Kidney (tissue), 14 donors: Measurements from ENCODE around the gene CNGA3. TPM values are rescaled to one million over a fixed set of nuclear protein-coding genes. Genes with fewer than 3 reads are reported as not detected.

Experiments used
- DNase-seq, 5 donors: peaks; one replicate each; pipeline ENCODE4 v3.0.0-alpha.2; 2013 to 2020
- FAIRE-seq: peaks from 2 replicates; lab custom pipeline; 2012; peaks lifted over from hg19 to GRCh38; lab: Jason Lieb, UNC
- H3K27ac ChIP-seq, 2 donors: one replicate each; pipeline ENCODE4 v1.7.0; 2013; ENCODE audit warnings: low read depth in 2 of 2, low read length in 2 of 2, inconsistent platforms in 1 of 2
- H3K27me3 ChIP-seq: one replicate; pipeline ENCODE4 v1.7.1; 2013; ENCODE audit warnings: low read length, inconsistent platforms; ENCODE audit not compliant: control insufficient read depth, insufficient read depth
- H3K36me3 ChIP-seq, 3 donors: one replicate each; pipeline versions ENCODE4 v1.7.0 to v1.7.1; 2013; ENCODE audit warnings: low read length in 3 of 3, control low read depth in 1 of 3, inconsistent platforms in 1 of 3; ENCODE audit not compliant: insufficient read depth in 3 of 3, control insufficient read depth in 2 of 3
- H3K4me1 ChIP-seq, 3 donors: one replicate each; pipeline versions ENCODE4 v1.7.0 to v1.7.1; 2013; ENCODE audit warnings: low read length in 3 of 3, inconsistent platforms in 1 of 3, low read depth in 1 of 3; ENCODE audit not compliant: control insufficient read depth in 2 of 3, insufficient read depth in 2 of 3
- H3K4me3 ChIP-seq, 3 donors: one replicate each; pipeline versions ENCODE4 v1.7.0 to v1.8.1; 2013; ENCODE audit warnings: low read length in 3 of 3, control low read depth in 1 of 3, inconsistent platforms in 1 of 3
- H3K9ac ChIP-seq, 3 donors: one replicate each; pipeline versions ENCODE4 v1.7.0 to v1.7.1; 2013; ENCODE audit warnings: low read length in 3 of 3, control low read depth in 1 of 3, inconsistent platforms in 1 of 3
- H3K9me3 ChIP-seq, 3 donors: one replicate each; pipeline versions ENCODE4 v1.7.0 to v1.7.1; 2013; ENCODE audit warnings: low read length in 3 of 3, control low read depth in 1 of 3, inconsistent platforms in 1 of 3; ENCODE audit not compliant: control insufficient read depth in 2 of 3, insufficient read depth in 1 of 3
- CTCF ChIP-seq: IDR thresholded peaks from 3 replicates; pipeline ENCODE4 v1.5.1; 2012; ENCODE audit warnings: mild to moderate bottlenecking, moderate library complexity, borderline replicate concordance; ENCODE audit not compliant: insufficient read depth; ENCODE audit errors: extremely low read depth
- intact Hi-C: fragments of 100-400 bp; cut with DNase I; formaldehyde crosslinking; loops from one replicate; pipeline ENCODE4 v1.11.1; 2022
- polyA plus RNA-seq: library from polyadenylated mRNA; stranded (reverse); fragments of 350-450 nt; fragmentation: Illumina TruSeq; extraction: RNeasy Lipid Tissue Mini Kit (QIAGEN cat#74804); gene quantifications from one replicate; pipeline ENCODE4 v1.2.3, GENCODE V29; 2014; ENCODE audit warnings: low read depth, low replicate concordance; ENCODE audit not compliant: insufficient read depth
- total RNA-seq: library from RNA; stranded (reverse); fragmentation: NEBNext Ultra II Directional; extraction: Animal tissue kit (Norgen Biotek cat#: 25700); gene quantifications from one replicate; pipeline ENCODE4 v1.2.1, GENCODE V29; 2021
- donor health status: control.
- donor health status: control.
- donor health status: control.
- donor health status: control.
- donor health status: control.
- donor health status: DM: yes; HTN: yes; CAD: no.
- donor health status: Normal renal cell carcinoma (clear cell type).

CNGA3 gene
- total and polyA plus RNA-seq, 2 donors from 2014 or later = not detected

GRCh38 chr2:98416383-98417159 lies 70.3 kb downstream of the CNGA3 start:
- DNase-seq (no peak), FAIRE-seq (no peak)
- peaks cover 0 to 5% (median 0%) of the 10 kb centered on the region in 3 donors for H3K9me3 ChIP-seq
- no peak overlapping the region for H3K9ac ChIP-seq
- intact Hi-C loops = loop anchor here (10.0 kb wide), 1 partner anchor 98 kb away; no protein-coding TSS in a partner anchor
- H3K36me3 ChIP-seq = no peaks in the 10 kb centered on the region
- TF ChIP-seq CTCF = no peak
- no peak overlapping the region for H3K4me3 ChIP-seq
- no peak overlapping the region for H3K27ac ChIP-seq
- peaks cover 0 to 3% (median 0%) of the 10 kb centered on the region in 3 donors for H3K4me1 ChIP-seq
- H3K27me3 ChIP-seq = no peaks in the 10 kb centered on the region

- Histone ChIP-seq H3K27ac (no peak overlapping the region), H3K4me1 (no peaks in the 10 kb centered on the region), H3K9ac (no peak overlapping the region), H3K36me3 (no peaks in the 10 kb centered on the region), H3K9me3 (peaks cover 0 to 5% (median 0%) of the 10 kb centered on the region in 3 donors), H3K27me3 (no peaks in the 10 kb centered on the region), H3K4me3 (no peak overlapping the region)
- DNase-seq = no peak
- intact Hi-C loops = loop anchor here (10.0 kb wide), 1 partner anchor 95 kb away; no protein-coding TSS in a partner anchor
- FAIRE-seq = no peak
- TF ChIP-seq CTCF = no peak
Observed at GRCh38 chr2:98419544-98419943, 73.3 kb downstream of the CNGA3 start.

GRCh38 chr2:98419977-98420725 lies 73.9 kb downstream of the CNGA3 start:
- intact Hi-C loops = loop anchor here (10.0 kb wide), 1 partner anchor 95 kb away; no protein-coding TSS in a partner anchor
- Histone ChIP-seq H3K36me3 (no peaks in the 10 kb centered on the region), H3K4me1 (no peaks in the 10 kb centered on the region), H3K4me3 (no peak overlapping the region), H3K9me3 (no peaks in the 10 kb centered on the region), H3K9ac (no peak overlapping the region), H3K27me3 (no peaks in the 10 kb centered on the region), H3K27ac (no peak overlapping the region)
- no peak for TF ChIP-seq CTCF
- no peak for DNase-seq
- no peak for FAIRE-seq
